ENCODE results near the gene ESR1.
"Not testable (repeated sequence)": the region's sequence is repeated elsewhere in the genome, so short reads cannot be mapped to it uniquely, and the experiment has no call there.

Gene ESR1

GRCh38 chr6:151940307-151940706 lies 132.8 kb downstream of the ESR1 start:
- TF ChIP-seq, protein P1, sequence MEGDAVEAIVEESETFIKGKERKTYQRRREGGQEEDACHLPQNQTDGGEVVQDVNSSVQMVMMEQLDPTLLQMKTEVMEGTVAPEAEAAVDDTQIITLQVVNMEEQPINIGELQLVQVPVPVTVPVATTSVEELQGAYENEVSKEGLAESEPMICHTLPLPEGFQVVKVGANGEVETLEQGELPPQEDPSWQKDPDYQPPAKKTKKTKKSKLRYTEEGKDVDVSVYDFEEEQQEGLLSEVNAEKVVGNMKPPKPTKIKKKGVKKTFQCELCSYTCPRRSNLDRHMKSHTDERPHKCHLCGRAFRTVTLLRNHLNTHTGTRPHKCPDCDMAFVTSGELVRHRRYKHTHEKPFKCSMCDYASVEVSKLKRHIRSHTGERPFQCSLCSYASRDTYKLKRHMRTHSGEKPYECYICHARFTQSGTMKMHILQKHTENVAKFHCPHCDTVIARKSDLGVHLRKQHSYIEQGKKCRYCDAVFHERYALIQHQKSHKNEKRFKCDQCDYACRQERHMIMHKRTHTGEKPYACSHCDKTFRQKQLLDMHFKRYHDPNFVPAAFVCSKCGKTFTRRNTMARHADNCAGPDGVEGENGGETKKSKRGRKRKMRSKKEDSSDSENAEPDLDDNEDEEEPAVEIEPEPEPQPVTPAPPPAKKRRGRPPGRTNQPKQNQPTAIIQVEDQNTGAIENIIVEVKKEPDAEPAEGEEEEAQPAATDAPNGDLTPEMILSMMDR (conservative IDR thresholded peaks at IDR 0.05; ENCODE audit: low read depth, low read length) = no peak
- DNase-seq (ENCODE audit: low read depth) = no peak
- H3K4me3 ChIP-seq (ENCODE audit: low read length) = no peak overlapping the region

DNA sequence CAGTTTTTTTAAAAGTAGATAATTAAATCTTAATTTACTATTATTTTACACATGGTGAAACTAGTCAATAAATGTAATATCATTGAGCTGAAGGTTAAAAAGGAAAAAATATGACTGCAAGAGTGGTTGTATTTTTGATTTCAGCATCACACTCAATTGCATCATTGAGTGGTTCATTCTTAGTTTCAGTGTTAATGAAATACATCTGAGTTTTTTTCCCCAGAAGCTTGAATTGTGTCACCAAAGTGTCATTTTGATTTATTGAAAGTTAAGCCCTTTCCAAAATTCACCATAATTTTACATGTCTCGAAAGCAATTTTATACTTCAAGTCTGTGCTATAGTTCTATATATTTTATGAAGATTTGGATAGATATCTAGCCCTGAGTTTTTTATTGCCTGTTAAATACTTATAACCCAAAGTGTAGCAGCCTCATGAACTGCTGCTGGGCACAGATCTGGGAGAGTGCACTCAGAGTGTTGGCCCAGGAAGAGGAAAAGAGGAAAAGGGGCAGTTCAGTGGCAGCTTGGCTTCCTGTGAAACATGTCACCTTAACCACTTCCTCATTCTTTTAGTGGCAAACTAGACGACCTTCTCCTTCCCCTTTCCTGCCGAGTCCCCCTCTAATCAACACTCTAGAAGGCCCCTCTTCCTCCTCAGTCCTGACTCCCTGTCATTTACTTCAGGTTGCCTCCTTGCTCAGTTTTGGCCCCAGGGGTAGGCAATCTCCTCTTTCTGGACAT lies 140.7 kb downstream of the ESR1 start:
- TF ChIP-seq, protein P1 (conservative IDR thresholded peaks at IDR 0.05; ENCODE audit: low read depth, low read length) = no peak
- no peak for DNase-seq (ENCODE audit: low read depth)
- no peak overlapping the region for H3K4me3 ChIP-seq (ENCODE audit: low read length)

DNA sequence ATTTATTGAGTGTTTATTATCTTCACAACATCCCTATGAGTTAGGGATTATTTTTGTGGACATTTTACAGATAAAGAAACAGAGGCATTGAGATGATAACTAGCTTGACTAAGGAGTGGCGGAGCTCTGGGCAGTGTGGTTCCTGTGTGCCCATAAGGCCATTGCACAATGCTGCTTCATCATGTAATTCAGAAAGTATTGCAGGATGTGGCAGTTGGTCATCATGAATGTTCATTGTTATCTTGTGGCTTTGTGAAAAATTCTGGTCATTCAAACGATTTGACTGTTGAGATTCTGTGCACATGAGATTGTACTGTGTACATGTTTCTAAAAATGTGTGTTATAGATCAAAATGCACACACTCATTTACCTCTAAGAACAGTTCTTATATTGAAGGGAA lies 150.8 kb downstream of the ESR1 start:
- TF ChIP-seq, protein P1 (conservative IDR thresholded peaks at IDR 0.05; ENCODE audit: low read depth, low read length) = no peak
- H3K4me3 ChIP-seq (ENCODE audit: low read length) = no peak overlapping the region
- no peak for DNase-seq (ENCODE audit: low read depth)

- TF ChIP-seq, protein P1 (conservative IDR thresholded peaks at IDR 0.05; ENCODE audit: low read depth, low read length) = no peak
- no peak for DNase-seq (ENCODE audit: low read depth)
- H3K4me3 ChIP-seq (ENCODE audit: low read length) = no peak overlapping the region
Measured at GRCh38 chr6:151959086-151959485, 151.6 kb downstream of the ESR1 start.

- H3K4me3 ChIP-seq (ENCODE audit: low read length) = no peak overlapping the region
- DNase-seq (ENCODE audit: low read depth) = no peak
- TF ChIP-seq, protein P1 (conservative IDR thresholded peaks at IDR 0.05; ENCODE audit: low read depth, low read length) = no peak
Measured at GRCh38 chr6:151961809-151962208, 154.3 kb downstream of the ESR1 start.

GRCh38 chr6:151962246-151962846 lies 154.9 kb downstream of the ESR1 start:
- no peak overlapping the region for H3K4me3 ChIP-seq (ENCODE audit: low read length)
- DNase-seq (ENCODE audit: low read depth) = no peak
- TF ChIP-seq, protein P1 (conservative IDR thresholded peaks at IDR 0.05; ENCODE audit: low read depth, low read length) = no peak

DNA sequence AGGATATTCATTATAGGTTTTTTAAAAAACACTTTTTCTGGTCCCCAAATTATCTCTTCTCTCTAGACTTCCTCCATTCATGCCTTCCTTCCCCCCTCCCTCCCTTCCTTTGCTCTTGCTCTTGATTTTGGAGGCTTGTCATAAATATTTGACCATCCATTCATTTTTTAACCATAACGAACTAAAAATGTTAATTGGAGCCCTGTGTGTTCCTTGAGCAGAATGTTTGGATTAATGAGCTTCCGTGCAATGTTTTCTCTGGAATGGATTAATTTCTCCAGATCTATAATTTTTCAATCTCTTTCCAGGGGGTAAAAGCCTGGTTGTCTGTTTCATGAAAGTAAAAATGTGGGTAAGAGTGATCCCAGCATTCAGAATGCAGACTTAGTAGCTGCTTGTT lies 155.5 kb downstream of the ESR1 start:
- no peak for DNase-seq (ENCODE audit: low read depth)
- TF ChIP-seq, protein P1 (conservative IDR thresholded peaks at IDR 0.05; ENCODE audit: low read depth, low read length) = no peak
- H3K4me3 ChIP-seq (ENCODE audit: low read length) = no peak overlapping the region

DNA sequence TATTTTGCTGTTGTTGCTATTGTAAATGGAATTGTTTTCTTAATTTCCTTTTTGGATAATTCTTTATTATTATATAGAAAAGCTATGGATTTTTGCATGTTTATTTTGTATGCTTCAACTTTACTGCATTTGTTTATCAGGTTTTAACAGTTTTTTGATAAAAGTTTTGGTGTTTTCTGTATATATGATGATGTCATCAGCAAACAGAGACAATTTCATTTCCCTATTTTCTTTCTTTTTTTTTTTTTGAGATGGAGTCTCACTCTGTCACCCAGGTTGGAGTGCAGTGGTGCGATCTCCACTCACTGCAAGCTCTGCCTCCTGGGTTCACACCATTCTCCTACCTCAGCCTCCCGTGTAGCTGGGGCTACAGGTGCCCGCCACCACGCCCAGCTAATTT lies 156.9 kb downstream of the ESR1 start:
- H3K4me3 ChIP-seq (ENCODE audit: low read length); DNase-seq (ENCODE audit: low read depth): not testable (repeated sequence)
